Hepatocyte (in vitro differentiated cells): ENCODE results near the gene CFB.
"Not testable (repeated sequence)": the region's sequence is repeated elsewhere in the genome, so short reads cannot be mapped to it uniquely, and the experiment has no call there.

Source experiments
- CTCF ChIP-seq: fragments of 200-600 bp; sonication (generic); IDR thresholded peaks from 2 replicates; pipeline ENCODE4 v1.5.1; 2016; ENCODE audit warnings: antibody characterized with exemption, mild to moderate bottlenecking; ENCODE audit not compliant: poor library complexity
- EZH2 ChIP-seq: fragments of 200-600 bp; sonication (generic); IDR thresholded peaks from 2 replicates; pipeline ENCODE4 v1.6.1; 2016; ENCODE audit warnings: antibody characterized with exemption, mild to moderate bottlenecking, borderline replicate concordance

GRCh38 chr6:31908255-31908654, 37.6 kb upstream of the CFB start:
- TF ChIP-seq CTCF, EZH2: not testable (repeated sequence)
